Measurements from ENCODE around the gene AIRE.

GRCh38 chr21:44312089-44312488 is 26.4 kb downstream of the AIRE start:
- no peak for TF ChIP-seq POLR2AphosphoS5 (IDR thresholded peaks at IDR 0.05)
- TF ChIP-seq CTCF (IDR thresholded peaks at IDR 0.05) = no peak

Data from upper lobe of left lung (tissue), 4 donors.